IPS-18a (cell line): ENCODE results near the gene ELF2.

Experiments used
- H3K27ac ChIP-seq: one replicate; pipeline ENCODE4 v1.5.1; 2013; ENCODE audit warnings: low read length
- H3K27me3 ChIP-seq: one replicate; pipeline ENCODE4 v1.6.1; 2013; ENCODE audit warnings: mild to moderate bottlenecking, low read length; ENCODE audit not compliant: control insufficient read depth, insufficient read depth
- H3K36me3 ChIP-seq: one replicate; pipeline ENCODE4 v1.6.1; 2013; ENCODE audit warnings: low read depth, low read length; ENCODE audit not compliant: control insufficient read depth
- H3K4me1 ChIP-seq: one replicate; pipeline ENCODE4 v1.6.1; 2013; ENCODE audit warnings: low read depth, low read length; ENCODE audit not compliant: control insufficient read depth
- H3K4me3 ChIP-seq: one replicate; pipeline ENCODE4 v1.5.1; 2013; ENCODE audit warnings: low read length
- H3K9ac ChIP-seq: one replicate; pipeline ENCODE4 v1.6.1; 2013; ENCODE audit warnings: mild to moderate bottlenecking, low read length, moderate library complexity
- H3K9me3 ChIP-seq: one replicate; pipeline ENCODE4 v1.6.1; 2013; ENCODE audit warnings: low read depth, low read length; ENCODE audit not compliant: control insufficient read depth

The ELF2 gene

DNA sequence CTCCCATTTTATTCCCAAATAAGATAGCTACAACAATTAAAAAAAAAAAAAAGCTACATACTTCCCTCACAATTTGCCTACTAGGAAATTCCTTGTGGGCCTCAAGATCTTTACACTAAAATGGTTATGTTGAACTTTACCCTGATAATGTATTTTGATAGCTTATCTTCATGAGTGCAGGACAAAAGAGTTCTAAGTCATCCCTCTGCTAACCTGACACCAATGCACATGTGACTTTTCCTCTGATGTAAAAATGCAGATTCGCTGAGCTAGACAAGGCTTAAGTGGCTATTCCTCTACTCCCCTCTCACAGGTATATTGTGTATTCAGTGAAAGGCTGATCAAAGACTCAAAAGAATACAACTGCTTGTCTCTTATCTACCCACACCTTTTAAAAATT lies 22.5 kb downstream of the ELF2 start:
- H3K9me3 ChIP-seq, result no peaks in the 10 kb centered on the region
- peak overlapping the region; percentile 78 for H3K9ac ChIP-seq
- H3K36me3 ChIP-seq, result no peaks in the 10 kb centered on the region
- peaks cover 53% of the 10 kb centered on the region for H3K4me1 ChIP-seq
- H3K27ac ChIP-seq, result peak overlapping the region; percentile 93
- H3K4me3 ChIP-seq, result no peak overlapping the region
- H3K27me3 ChIP-seq, result no peaks in the 10 kb centered on the region

GRCh38 chr4:139154134-139154421 lies 22.9 kb downstream of the ELF2 start:
- Histone ChIP-seq H3K9ac (peak overlapping the region; percentile 78), H3K4me1 (peaks cover 52% of the 10 kb centered on the region), H3K4me3 (peak overlapping the region; percentile 29), H3K27ac (peak overlapping the region; percentile 93), H3K27me3 (no peaks in the 10 kb centered on the region), H3K36me3 (no peaks in the 10 kb centered on the region), H3K9me3 (no peaks in the 10 kb centered on the region)

- H3K36me3 ChIP-seq, result no peaks in the 10 kb centered on the region
- peaks cover 47% of the 10 kb centered on the region for H3K4me1 ChIP-seq
- H3K9me3 ChIP-seq, result no peaks in the 10 kb centered on the region
- H3K27me3 ChIP-seq, result no peaks in the 10 kb centered on the region
- peak overlapping the region; percentile 29 for H3K4me3 ChIP-seq
- H3K9ac ChIP-seq, result peak overlapping the region; percentile 78
- peak overlapping the region; percentile 93 for H3K27ac ChIP-seq
Observed at GRCh38 chr4:139153411-139154133, 23.4 kb downstream of the ELF2 start.

DNA sequence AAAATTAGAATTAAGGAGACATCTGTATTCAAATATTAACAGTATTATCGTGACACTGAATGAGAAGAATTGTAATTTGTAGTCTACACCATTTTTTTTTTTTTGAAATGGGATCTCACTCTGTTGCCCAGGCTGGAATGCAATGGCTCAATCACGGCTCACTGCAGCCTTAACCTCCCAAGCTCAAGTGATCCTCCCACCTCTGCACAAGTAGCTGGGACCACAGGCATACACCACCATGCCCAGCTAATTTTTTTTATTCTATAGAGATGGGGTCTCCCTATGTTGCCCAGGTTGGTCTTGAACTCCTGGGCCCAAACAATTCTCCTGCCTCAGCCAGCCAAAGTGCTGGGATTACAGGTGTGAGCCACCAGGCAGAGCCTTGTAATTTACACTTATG lies 24.8 kb downstream of the ELF2 start:
- no peaks in the 10 kb centered on the region for H3K27me3 ChIP-seq
- H3K27ac ChIP-seq, result no peak overlapping the region
- H3K36me3 ChIP-seq, result no peaks in the 10 kb centered on the region
- peaks cover 36% of the 10 kb centered on the region for H3K4me1 ChIP-seq
- H3K9ac ChIP-seq, result no peak overlapping the region
- no peaks in the 10 kb centered on the region for H3K9me3 ChIP-seq
- H3K4me3 ChIP-seq, result no peak overlapping the region

DNA sequence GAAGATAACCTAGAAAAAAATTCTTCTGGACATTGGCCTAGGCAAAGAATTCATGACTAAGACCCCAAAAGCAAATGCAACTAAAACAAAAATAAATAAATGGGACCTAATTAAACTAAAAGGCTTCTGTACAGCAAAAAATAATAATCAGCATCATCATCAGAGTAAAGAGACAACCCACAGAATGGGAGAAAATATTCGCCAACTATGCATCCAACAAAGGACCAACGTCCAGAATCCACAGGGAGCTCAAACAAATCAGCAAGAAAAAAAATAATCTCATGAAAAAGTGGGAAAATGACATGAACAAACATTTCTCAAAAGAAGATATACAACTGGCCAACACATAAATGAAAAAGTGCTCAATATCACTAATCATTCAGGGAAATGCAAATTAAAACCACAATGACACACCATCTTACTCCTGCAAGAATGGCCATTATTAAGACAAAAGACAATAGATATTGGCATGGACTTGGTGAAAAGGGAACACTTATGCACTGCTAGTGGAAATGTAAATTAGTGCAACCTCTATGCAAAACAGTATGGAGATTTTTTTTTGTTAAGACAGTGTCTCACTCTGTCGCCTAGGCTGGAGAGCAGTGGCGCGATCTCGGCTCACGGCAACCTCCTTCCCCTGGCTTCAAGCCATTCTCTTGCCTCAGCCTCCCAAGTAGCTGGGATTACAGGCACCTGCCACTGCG lies 29.9 kb downstream of the ELF2 start:
- Histone ChIP-seq H3K36me3 (no peaks in the 10 kb centered on the region), H3K9me3 (no peaks in the 10 kb centered on the region), H3K27me3 (no peaks in the 10 kb centered on the region), H3K27ac (no peak overlapping the region), H3K9ac (no peak overlapping the region), H3K4me3 (no peak overlapping the region), H3K4me1 (peaks cover 21% of the 10 kb centered on the region)

DNA sequence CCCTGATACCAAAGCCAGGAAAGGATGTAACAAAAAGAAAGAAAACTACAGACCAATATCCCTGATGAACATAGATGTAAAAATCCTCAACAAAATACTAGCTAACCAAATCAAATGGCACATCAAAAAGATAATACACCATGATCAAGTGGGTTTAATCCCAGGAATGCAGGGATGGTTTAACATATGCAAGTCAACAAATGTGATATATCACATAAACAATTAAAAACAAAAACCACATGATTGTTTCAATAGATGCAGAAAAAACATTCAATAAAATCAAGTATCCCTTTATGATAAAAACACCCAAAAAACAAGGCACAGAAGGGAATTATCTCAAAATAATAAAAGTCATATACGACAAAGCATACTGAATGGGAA lies 31.5 kb downstream of the ELF2 start:
- no peak overlapping the region for H3K9ac ChIP-seq
- H3K9me3 ChIP-seq, result no peaks in the 10 kb centered on the region
- H3K4me3 ChIP-seq, result no peak overlapping the region
- H3K36me3 ChIP-seq, result no peaks in the 10 kb centered on the region
- no peaks in the 10 kb centered on the region for H3K27me3 ChIP-seq
- H3K4me1 ChIP-seq, result peaks cover 18% of the 10 kb centered on the region
- no peak overlapping the region for H3K27ac ChIP-seq

GRCh38 chr4:139144911-139145551 lies 32.0 kb downstream of the ELF2 start:
- H3K4me3 ChIP-seq, result no peak overlapping the region
- H3K9ac ChIP-seq, result no peak overlapping the region
- H3K27ac ChIP-seq, result no peak overlapping the region
- no peaks in the 10 kb centered on the region for H3K9me3 ChIP-seq
- H3K27me3 ChIP-seq, result no peaks in the 10 kb centered on the region
- H3K4me1 ChIP-seq, result peaks cover 18% of the 10 kb centered on the region
- no peaks in the 10 kb centered on the region for H3K36me3 ChIP-seq

- Histone ChIP-seq H3K9ac (no peak overlapping the region), H3K4me3 (no peak overlapping the region), H3K27ac (no peak overlapping the region), H3K4me1 (peaks cover 18% of the 10 kb centered on the region), H3K27me3 (no peaks in the 10 kb centered on the region), H3K9me3 (no peaks in the 10 kb centered on the region), H3K36me3 (no peaks in the 10 kb centered on the region)
Observed at GRCh38 chr4:139144161-139144859, 32.7 kb downstream of the ELF2 start.

DNA sequence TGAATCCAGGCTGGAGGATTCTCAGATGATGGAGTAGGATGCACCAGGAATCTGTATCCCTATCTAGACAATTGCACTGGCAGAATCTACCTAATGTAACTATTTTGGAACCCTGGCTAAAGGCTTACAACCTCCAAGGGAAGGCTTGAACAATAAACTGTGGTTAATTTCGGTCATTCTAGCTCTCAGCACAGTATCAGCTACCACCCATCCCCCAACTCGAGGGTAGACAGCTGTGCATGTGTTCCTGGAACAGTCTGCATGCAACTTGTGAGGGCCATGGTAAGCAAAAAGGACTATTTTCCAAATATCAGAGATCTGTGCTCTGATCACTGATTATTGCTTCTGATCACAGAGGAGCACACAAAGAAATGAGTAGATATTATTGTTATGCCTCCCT lies 34.0 kb downstream of the ELF2 start:
- no peaks in the 10 kb centered on the region for H3K9me3 ChIP-seq
- H3K27ac ChIP-seq, result no peak overlapping the region
- H3K36me3 ChIP-seq, result no peaks in the 10 kb centered on the region
- H3K4me1 ChIP-seq, result peaks cover 18% of the 10 kb centered on the region
- no peak overlapping the region for H3K4me3 ChIP-seq
- no peak overlapping the region for H3K9ac ChIP-seq
- no peaks in the 10 kb centered on the region for H3K27me3 ChIP-seq

DNA sequence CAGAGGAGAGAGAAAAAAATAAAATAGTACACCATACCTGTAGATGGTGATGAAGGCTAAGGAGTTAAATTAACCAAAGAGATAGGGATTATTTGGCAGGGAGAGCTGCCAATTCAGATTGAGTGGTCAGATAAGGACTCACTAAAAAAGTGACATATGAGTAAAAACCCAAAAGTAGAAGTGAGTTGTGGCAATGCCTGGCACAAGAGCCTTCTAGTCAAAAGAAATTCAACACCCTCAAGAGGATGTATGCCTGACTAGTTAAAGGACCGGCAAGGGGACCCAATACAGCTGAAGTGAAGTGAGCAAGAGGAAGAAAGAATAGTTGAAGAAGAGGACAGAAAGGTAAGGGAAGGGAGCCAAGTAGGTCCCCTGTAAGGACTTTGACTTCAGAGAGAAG lies 34.9 kb downstream of the ELF2 start:
- Histone ChIP-seq H3K4me3 (no peak overlapping the region), H3K27ac (no peak overlapping the region), H3K9me3 (no peaks in the 10 kb centered on the region), H3K36me3 (peaks cover 6% of the 10 kb centered on the region), H3K4me1 (peaks cover 18% of the 10 kb centered on the region), H3K9ac (no peak overlapping the region), H3K27me3 (no peaks in the 10 kb centered on the region)

DNA sequence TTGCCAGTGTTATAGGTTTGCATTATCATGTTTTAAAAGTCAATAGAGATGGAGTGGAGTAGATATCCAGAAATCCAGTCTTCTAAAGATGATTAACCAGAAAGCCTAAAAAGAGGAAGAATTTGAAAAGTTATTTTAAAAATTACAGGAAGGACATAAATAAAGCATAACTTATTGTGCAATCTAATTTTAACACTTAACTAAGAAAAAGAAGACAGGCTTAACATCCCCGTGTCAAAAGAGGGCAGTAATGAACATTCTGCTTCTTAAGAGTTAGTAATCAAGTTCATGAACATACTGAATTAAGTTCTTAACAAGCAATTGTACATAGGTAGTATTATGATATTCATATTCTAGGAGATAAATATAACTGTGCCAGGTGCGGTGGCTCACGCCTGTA lies 39.3 kb downstream of the ELF2 start:
- peaks cover 8% of the 10 kb centered on the region for H3K36me3 ChIP-seq
- H3K9ac ChIP-seq, result no peak overlapping the region
- H3K9me3 ChIP-seq, result no peaks in the 10 kb centered on the region
- no peaks in the 10 kb centered on the region for H3K27me3 ChIP-seq
- no peak overlapping the region for H3K27ac ChIP-seq
- no peaks in the 10 kb centered on the region for H3K4me1 ChIP-seq
- no peak overlapping the region for H3K4me3 ChIP-seq
